Activated CD4-positive, alpha-beta T cell treated with anti-CD3 and anti-CD28 coated beads, Interleukin-2, amount 50 U/mL, for 4 hours (primary cell): Measurements from ENCODE around the gene FAM199X.

ENCODE experiments used
- DNase-seq, 2 experiments: peaks; one replicate each; pipeline ENCODE4 v3.0.0-alpha.2; 2020

The FAM199X gene

GRCh38 chrX:104165894-104166734, at the start of gene FAM199X:
Gene FAM199X (plus strand): TSS chrX:104166453. CDS start chrX:104166786, 333 bp downstream.
- peak; percentile 68 to 71 for DNase-seq

GRCh38 chrX:104117759-104118158, 48.5 kb upstream of the FAM199X start:
- no peak for DNase-seq

GRCh38 chrX:104118765-104119164, 47.5 kb upstream of the FAM199X start:
- no peak for DNase-seq

GRCh38 chrX:104122829-104123228, 43.4 kb upstream of the FAM199X start:
- no peak for DNase-seq

- no peak for DNase-seq
Measured at GRCh38 chrX:104126856-104127255, 39.4 kb upstream of the FAM199X start.

GRCh38 chrX:104130808-104131207, 35.4 kb upstream of the FAM199X start:
- DNase-seq = no peak

GRCh38 chrX:104134583-104135261, 31.5 kb upstream of the FAM199X start:
- no peak for DNase-seq

GRCh38 chrX:104135677-104136076, 30.6 kb upstream of the FAM199X start:
- DNase-seq = no peak

- DNase-seq = peak; percentile 21 to 23
Measured at GRCh38 chrX:104136241-104137019, 29.8 kb upstream of the FAM199X start.

GRCh38 chrX:104137496-104137895, 28.8 kb upstream of the FAM199X start:
- no peak for DNase-seq

GRCh38 chrX:104141087-104141760, 25.0 kb upstream of the FAM199X start:
- DNase-seq = no peak

- no peak for DNase-seq
Measured at GRCh38 chrX:104151037-104151436, 15.2 kb upstream of the FAM199X start.

GRCh38 chrX:104156630-104157529, 9.4 kb upstream of the FAM199X start, which contains the start of gene SLC25A53:
Gene SLC25A53 (minus strand): TSS chrX:104157009. CDS start chrX:104105257, 51,752 bp downstream.
- peak; percentile 66 for DNase-seq

- DNase-seq = no peak
Measured at GRCh38 chrX:104166735-104167436, 633 bp downstream of the FAM199X start.

GRCh38 chrX:104168127-104168526, 1.9 kb downstream of the FAM199X start:
- DNase-seq = no peak

- DNase-seq = no peak
Measured at GRCh38 chrX:104172121-104172520, 5.9 kb downstream of the FAM199X start.

- no peak for DNase-seq
Measured at GRCh38 chrX:104172788-104173187, 6.5 kb downstream of the FAM199X start.

- DNase-seq = no peak
Measured at GRCh38 chrX:104173841-104174240, 7.6 kb downstream of the FAM199X start.

GRCh38 chrX:104183685-104184084, 17.4 kb downstream of the FAM199X start:
- no peak for DNase-seq

- DNase-seq = no peak
Measured at GRCh38 chrX:104187931-104188330, 21.7 kb downstream of the FAM199X start.

GRCh38 chrX:104189837-104190236, 23.6 kb downstream of the FAM199X start:
- no peak for DNase-seq
